Left cardiac atrium (tissue), 4 donors: ENCODE data around the gene PDPK1. TPM values are rescaled to one million over a fixed set of nuclear protein-coding genes. Genes with fewer than 3 reads are reported as not detected.
A peak's percentile ranks its signal among the peaks of the same experiment; 100 is the strongest.
"Not testable (repeated sequence)": the region's sequence is repeated elsewhere in the genome, so short reads cannot be mapped to it uniquely, and the experiment has no call there.

ENCODE experiments used
- ATAC-seq, 2 donors: fragments of 200-7000 bp; cut with Tn5 transposase; one replicate each; pipeline ENCODE4 v1.9.1; 2020; ENCODE audit warnings: mild to moderate bottlenecking in 2 of 2, moderate library complexity in 2 of 2
- DNase-seq: peaks from one replicate; pipeline ENCODE4 v3.0.0-alpha.2; 2020
- intact Hi-C, 2 donors: fragments of 100-400 bp; cut with DNase I; formaldehyde crosslinking; loops; one replicate each; pipeline versions ENCODE4 v1.14.1 to v1.15.1; 2022 to 2023
- total RNA-seq, 2 donors: library from RNA; stranded (reverse); fragmentation: NEBNext Ultra II Directional; extraction: Animal tissue kit (Norgen Biotek cat#: 25700); gene quantifications; one replicate each; pipeline ENCODE4 v1.2.1, GENCODE V29; 2021
- donor health status: DM: no; HTN: yes; CAD: no.
- donor health status: DM: no; HTN: yes; CAD: no; lungs with severe emphysema.
- donor health status: DM: yes; HTN: yes; CAD: no.
- donor health status: Dilated cardiomyopathy.

Gene PDPK1
- total RNA-seq, 2 donors from 2014 or later: 32.6 to 39.4 TPM

GRCh38 chr16:2567506-2567905 lies 29.7 kb downstream of the PDPK1 start:
- ATAC-seq: peak in 1 of 2 donors; percentile 49
- intact Hi-C loops, DNase-seq: not testable (repeated sequence)

GRCh38 chr16:2568573-2568972 lies 30.8 kb downstream of the PDPK1 start:
- ATAC-seq, intact Hi-C loops, DNase-seq: not testable (repeated sequence)

- ATAC-seq, DNase-seq, intact Hi-C loops: not testable (repeated sequence)
These were observed 34.9 kb downstream of the PDPK1 start for GRCh38 chr16:2572704-2573103.

- DNase-seq, ATAC-seq, intact Hi-C loops: not testable (repeated sequence)
These were observed 38.0 kb downstream of the PDPK1 start for GRCh38 chr16:2575839-2576238.

DNA sequence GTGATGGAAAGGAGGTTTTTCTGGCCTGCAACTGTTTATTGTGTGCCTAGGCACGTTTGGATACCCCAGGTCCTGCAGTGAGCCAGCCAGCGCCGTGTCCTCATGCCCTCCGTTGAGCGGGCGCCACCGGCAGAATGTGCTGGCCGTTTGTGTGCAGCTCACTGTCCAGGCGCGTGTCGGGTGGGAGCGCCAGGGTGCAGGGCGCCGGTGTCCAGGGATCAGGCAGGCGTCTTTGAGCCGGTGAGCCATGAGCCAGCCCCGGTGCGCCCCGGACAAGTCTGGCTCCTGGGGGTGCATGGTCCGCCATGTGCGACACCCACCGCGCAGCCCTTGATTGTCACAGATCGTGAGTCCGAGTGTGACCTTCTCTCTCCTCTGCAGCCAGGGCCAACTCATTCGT lies 39.2 kb downstream of the PDPK1 start:
- intact Hi-C loops, DNase-seq, ATAC-seq: not testable (repeated sequence)

DNA sequence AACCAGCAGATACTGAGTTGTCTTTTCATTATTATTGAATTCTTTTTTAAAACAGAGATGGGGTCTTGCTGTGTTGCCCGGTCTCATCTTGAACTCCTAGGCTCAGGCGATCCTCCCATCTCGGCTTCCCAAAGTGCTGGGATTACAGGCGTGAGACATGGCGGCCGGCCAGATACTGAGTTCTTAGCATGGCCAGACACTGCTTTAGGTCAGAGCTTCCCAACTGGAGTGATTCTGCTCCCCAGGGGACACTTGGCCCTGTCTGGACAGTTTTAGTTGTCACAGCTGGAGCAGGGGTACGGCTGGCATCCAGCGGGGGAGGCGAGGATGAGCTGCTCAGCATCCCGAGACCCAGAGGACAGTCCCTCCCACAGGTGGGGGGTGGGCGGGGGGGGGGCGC lies 41.1 kb downstream of the PDPK1 start:
- intact Hi-C loops, DNase-seq: not testable (repeated sequence)
- ATAC-seq: peak; percentile 60 to 64

- ATAC-seq, DNase-seq, intact Hi-C loops: not testable (repeated sequence)
These were observed 42.3 kb downstream of the PDPK1 start for GRCh38 chr16:2580143-2580542.

- DNase-seq, intact Hi-C loops, ATAC-seq: not testable (repeated sequence)
These were observed 43.0 kb downstream of the PDPK1 start for GRCh38 chr16:2580818-2581217.

DNA sequence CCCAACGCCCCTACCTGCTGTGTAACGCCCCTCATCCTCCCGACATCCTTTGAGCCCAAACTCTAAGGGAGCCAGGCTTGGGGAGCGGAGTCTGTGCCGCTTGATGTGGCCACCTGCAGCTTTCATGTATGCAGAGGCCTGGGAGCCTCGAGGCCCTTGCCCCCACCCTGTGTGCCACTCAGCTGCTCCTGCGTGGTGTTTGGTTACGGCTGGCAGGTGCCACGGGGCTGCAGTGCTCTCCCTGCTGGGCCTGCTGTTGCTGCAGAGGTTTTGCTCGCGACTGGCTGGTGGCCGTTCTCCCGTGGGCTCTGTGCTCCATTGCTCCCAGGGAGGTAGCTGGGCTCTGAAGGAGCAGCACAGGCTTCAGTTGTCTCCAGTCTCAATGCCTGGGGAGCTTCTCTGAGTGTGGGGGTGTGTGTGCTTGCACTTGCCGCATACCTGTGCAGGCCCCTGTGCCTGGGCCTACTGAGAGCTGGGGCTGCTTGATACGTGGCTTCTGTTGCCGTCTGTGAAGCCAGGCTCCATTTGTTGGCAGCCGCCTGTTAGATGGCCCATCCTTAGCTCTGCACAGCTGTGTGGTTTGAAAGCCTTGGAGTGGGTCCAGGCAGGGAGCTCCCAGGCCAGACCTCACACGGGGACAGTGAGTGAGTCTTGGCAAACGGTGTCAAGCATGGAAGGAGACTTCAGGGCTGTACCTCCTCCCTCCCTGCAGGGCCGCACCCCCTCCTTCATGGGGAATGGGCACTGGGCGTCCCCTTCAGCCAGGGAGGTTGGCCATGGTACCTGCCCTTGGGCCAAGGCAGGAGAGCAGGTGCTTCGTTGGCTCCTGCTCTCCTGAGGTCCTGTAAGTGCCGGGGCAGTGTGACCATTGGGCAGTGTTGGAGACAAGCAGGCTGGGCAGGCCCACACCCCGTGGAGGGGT lies 47.2 kb downstream of the PDPK1 start:
- DNase-seq: peak; percentile 32
- ATAC-seq: peak; percentile 83 to 86
- intact Hi-C loops: no loop called here

DNA sequence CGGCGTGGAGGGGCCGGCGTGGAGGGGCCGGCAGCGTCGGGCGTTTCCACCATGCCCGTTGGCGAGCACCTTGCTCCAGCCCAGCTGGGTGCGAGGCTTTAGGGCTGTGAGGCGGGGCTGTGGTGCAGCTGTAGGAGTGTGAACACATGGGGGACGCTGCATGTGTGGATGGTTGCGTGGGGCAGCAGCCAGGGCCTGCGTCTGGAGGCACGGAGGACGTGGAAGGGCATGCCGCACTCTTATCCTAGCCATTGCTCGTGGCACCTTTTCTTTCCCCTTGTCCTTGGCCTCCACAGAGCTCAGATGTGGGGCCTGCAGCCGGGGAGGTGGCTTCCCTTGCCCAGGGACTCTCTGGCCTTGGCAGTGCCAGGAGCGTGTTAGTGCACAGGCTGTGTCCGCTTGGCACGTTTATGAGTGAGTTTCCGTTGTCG lies 47.8 kb downstream of the PDPK1 start:
- intact Hi-C loops: no loop called here
- peak; percentile 20 for DNase-seq
- ATAC-seq: peak in 1 of 2 donors; percentile 25

- intact Hi-C loops: no loop called here
- peak; percentile 15 for DNase-seq
- ATAC-seq: no peak
These were observed 48.4 kb downstream of the PDPK1 start for GRCh38 chr16:2586241-2586640.

- peak; percentile 7 for DNase-seq
- intact Hi-C loops: no loop called here
- ATAC-seq: no peak
These were observed 49.2 kb downstream of the PDPK1 start for GRCh38 chr16:2586901-2587480.

DNA sequence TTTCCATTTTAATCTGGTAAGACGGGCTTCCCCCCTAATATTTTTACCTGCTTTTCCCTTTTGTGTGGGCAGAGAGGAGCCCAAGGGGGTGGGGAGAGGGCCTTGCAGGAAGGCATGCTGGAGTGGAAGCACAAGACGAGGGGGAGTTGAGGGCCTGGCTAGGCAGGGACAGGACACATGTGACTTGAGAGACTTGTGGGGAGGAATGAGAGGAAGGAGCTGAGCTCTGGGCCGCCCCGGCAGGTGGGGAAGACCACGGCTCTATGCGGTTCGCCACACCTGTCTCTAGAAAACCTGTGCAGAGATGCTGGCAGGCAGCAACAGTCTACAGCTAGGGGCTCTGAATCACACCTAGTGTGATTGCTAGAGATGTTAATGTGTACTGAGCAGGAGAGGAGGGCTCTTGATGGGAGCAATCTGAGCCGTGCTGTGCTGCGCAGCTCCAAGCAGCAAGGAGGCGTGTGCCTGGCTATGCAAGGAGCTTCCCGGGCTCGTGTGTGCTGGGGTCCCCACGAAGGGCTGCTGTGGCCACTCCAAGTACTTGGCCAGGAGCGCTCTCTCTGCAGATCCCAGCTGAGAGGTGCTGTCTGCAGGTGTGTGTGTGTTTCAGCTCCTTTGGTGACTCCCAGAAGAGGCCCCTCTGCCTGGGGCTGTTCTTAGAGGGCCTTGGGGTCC lies 50.2 kb downstream of the PDPK1 start:
- DNase-seq (peak; percentile 6), ATAC-seq (no peak)
- intact Hi-C loops: no loop called here

DNA sequence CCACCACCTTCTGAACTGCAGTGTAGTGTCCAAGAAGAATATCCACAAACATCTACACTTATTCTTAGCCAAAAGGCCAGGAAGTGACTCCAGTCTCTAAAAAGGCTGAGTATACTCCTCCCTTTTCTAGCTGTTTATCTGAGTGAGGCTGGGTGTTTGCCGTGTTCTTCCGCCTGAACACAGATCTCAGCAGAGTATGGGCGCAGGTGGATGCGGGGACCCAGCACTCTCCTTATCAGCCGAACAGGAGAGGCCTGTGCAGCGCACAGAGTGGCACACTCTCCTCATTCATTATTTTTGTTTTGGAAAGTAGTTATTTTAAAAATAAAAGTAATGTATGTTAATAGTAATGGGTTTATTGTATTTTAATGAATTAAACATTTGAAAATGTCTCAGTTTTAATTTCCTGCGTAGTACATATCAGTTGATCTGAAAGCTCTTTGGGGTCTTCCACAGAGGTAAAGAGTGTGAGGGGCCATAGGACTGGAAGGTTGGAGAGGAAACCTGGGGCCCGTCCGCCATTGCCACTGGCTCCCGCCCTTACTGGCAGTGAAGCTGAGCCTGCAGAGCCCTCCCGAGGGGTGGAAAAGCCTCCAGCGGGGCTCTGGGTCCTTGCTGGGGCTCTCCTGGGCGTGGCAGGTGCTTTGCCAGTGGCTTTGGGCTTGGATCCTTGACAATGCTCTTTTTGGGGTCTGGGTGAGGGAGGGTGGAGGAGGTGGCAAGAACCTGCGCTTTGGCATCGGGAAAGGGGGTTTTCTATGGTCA lies 53.8 kb downstream of the PDPK1 start:
- DNase-seq: peak; percentile 5
- no peak for ATAC-seq
- intact Hi-C loops: no loop called here

DNA sequence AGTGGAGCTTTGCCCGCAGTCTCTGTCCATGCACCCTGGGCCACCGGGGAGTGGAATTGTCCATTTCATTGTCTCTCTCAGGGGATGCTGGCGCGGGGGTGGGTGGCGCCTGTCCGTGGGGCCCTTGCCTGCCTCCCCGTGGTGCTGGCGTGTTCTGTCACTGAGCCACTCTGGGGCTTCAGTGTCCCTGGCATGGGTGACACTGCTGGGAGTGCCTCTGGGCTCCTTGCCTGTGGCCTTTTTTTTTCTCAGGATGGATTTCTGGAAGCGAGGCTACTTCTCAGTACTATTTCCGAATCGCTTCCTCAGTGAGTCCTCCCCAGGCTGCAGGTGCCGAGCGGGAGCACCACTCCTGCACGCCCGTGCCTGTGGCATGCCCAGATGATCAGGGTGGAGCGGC lies 55.0 kb downstream of the PDPK1 start:
- peak; percentile 13 for DNase-seq
- ATAC-seq: peak; percentile 8 to 15
- intact Hi-C loops: no loop called here

GRCh38 chr16:2595393-2596205 lies 57.8 kb downstream of the PDPK1 start:
- peak; percentile 12 for DNase-seq
- ATAC-seq: no peak
- intact Hi-C loops: no loop called here

GRCh38 chr16:2596747-2597559 lies 59.1 kb downstream of the PDPK1 start:
- no peak for ATAC-seq
- intact Hi-C loops: no loop called here
- peak; percentile 14 for DNase-seq
